A549 (cell line): ENCODE data around the gene RPS17.

Experiments
- FOSB ChIP-seq: fragments of 250-450 bp; sonication (Bioruptor Pico); IDR thresholded peaks from 2 replicates; pipeline ENCODE4 v1.5.0; 2020; ENCODE audit warnings: mild to moderate bottlenecking, moderate library complexity
- HDAC2 ChIP-seq: fragments of 200-600 bp; sonication (generic); IDR thresholded peaks from 2 replicates; pipeline ENCODE4 v1.6.1; 2016

- TF ChIP-seq HDAC2 (no peak), FOSB (CRISPR knock-in tag) (no peak)
These were observed 30.7 kb upstream of the RPS17 start for GRCh38 chr15:82570721-82571508.
